Measurements from ENCODE around the gene OR4C16. TPM values are rescaled to one million over a fixed set of nuclear protein-coding genes. Genes with fewer than 3 reads are reported as not detected.

Gene OR4C16, protein sequence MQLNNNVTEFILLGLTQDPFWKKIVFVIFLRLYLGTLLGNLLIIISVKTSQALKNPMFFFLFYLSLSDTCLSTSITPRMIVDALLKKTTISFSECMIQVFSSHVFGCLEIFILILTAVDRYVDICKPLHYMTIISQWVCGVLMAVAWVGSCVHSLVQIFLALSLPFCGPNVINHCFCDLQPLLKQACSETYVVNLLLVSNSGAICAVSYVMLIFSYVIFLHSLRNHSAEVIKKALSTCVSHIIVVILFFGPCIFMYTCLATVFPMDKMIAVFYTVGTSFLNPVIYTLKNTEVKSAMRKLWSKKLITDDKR
- total RNA-seq (2014; rRNA removed; shearing (Covaris generic); ENCODE audit: low replicate concordance), result not detected in 2 replicates

- Histone ChIP-seq H3K9me3 (no peaks in the 10 kb centered on the region), H3K36me3 (no peaks in the 10 kb centered on the region), H3K27me3 (no peaks in the 10 kb centered on the region), H3K4me3 (no peak within 1 kb of the TSS)
- no peak for DNase-seq
These were observed at the start of gene OR4C16 for GRCh38 chr11:55571828-55572227. Gene OR4C16 (plus strand): TSS chr11:55572128. CDS start chr11:55572128, 0 bp downstream.

- H3K9me3 ChIP-seq, result no peaks in the 10 kb centered on the region
- no peak within 1 kb of the TSS for H3K4me3 ChIP-seq
- H3K36me3 ChIP-seq, result no peaks in the 10 kb centered on the region
- no peak for DNase-seq
- H3K27me3 ChIP-seq, result no peaks in the 10 kb centered on the region
These were observed 17.8 kb upstream of the OR4C16 start, which contains the start of gene OR4C15 for GRCh38 chr11:55554169-55554568. Gene OR4C15 (plus strand): TSS chr11:55554469. CDS start chr11:55554469, 0 bp downstream.

GRCh38 chr11:55572548-55572947, 620 bp downstream of the OR4C16 start:
- H3K36me3 ChIP-seq, result no peaks in the 10 kb centered on the region
- H3K9me3 ChIP-seq, result no peaks in the 10 kb centered on the region
- no peaks in the 10 kb centered on the region for H3K27me3 ChIP-seq
- DNase-seq, result no peak
- H3K4me3 ChIP-seq, result no peak overlapping the region

DNA sequence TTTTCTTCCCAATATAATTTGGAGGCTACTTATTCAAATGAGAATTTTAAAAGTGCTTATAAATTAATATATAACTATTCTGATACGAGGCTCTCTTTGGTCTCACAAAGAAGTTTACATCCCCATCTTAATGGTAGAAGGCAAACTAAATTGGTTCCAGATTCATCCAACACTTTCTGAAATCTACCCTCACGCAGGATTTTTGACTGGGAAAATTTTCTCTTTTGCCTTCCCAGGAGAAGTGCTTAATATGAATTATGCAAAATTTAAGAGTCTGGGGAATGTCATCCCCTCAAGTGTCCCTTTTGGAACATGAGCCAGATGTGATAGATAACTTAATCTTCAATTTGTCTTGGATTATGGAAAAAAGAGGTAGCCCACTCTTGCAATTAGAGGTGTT, 35.6 kb downstream of the OR4C16 start, which contains the start of gene OR4C11:
TSS of gene OR4C11 (minus strand) at position 101 of the 400 bp plus-strand sequence. CDS start 3,272 bp downstream, outside the sequence.
- Histone ChIP-seq H3K4me3 (no peak within 1 kb of the TSS), H3K27me3 (no peaks in the 10 kb centered on the region), H3K36me3 (no peaks in the 10 kb centered on the region), H3K9me3 (no peaks in the 10 kb centered on the region)
- no peak for DNase-seq

Other genes with a start within 250 kb of the OR4C16 start
- not detected in 2 replicates for gene OR4A16, start 228.9 kb upstream of the OR4C16 start, total RNA-seq (2014; rRNA removed; shearing (Covaris generic); ENCODE audit: low replicate concordance)
- gene OR4A15, start 204.2 kb upstream of the OR4C16 start, total RNA-seq (2014; rRNA removed; shearing (Covaris generic); ENCODE audit: low replicate concordance), result not detected in 2 replicates
- not detected in 2 replicates for gene OR4C15, start 17.7 kb upstream of the OR4C16 start, total RNA-seq (2014; rRNA removed; shearing (Covaris generic); ENCODE audit: low replicate concordance)
- gene OR4C11, start 35.5 kb downstream of the OR4C16 start, total RNA-seq (2014; rRNA removed; shearing (Covaris generic); ENCODE audit: low replicate concordance), result not detected in 2 replicates
- not detected in 2 replicates for gene OR4P4, start 63.0 kb downstream of the OR4C16 start, total RNA-seq (2014; rRNA removed; shearing (Covaris generic); ENCODE audit: low replicate concordance)
- gene OR4S2, start 76.2 kb downstream of the OR4C16 start, total RNA-seq (2014; rRNA removed; shearing (Covaris generic); ENCODE audit: low replicate concordance), result not detected in 2 replicates
- gene OR4C6, start 90.1 kb downstream of the OR4C16 start, total RNA-seq (2014; rRNA removed; shearing (Covaris generic); ENCODE audit: low replicate concordance), result not detected in 2 replicates
- gene OR5D13, start 201.3 kb downstream of the OR4C16 start, total RNA-seq (2014; rRNA removed; shearing (Covaris generic); ENCODE audit: low replicate concordance), result not detected in 2 replicates
- gene OR5D14, start 223.4 kb downstream of the OR4C16 start, total RNA-seq (2014; rRNA removed; shearing (Covaris generic); ENCODE audit: low replicate concordance), result not detected in 2 replicates
- not detected in 2 replicates for gene OR5L1, start 239.2 kb downstream of the OR4C16 start, total RNA-seq (2014; rRNA removed; shearing (Covaris generic); ENCODE audit: low replicate concordance)
- not detected in 2 replicates for gene OR5D18, start 247.5 kb downstream of the OR4C16 start, total RNA-seq (2014; rRNA removed; shearing (Covaris generic); ENCODE audit: low replicate concordance)

Data from MG63 (cell line).